Measurements from ENCODE around the gene TUBGCP5.
"Not testable (repeated sequence)": the region's sequence is repeated elsewhere in the genome, so short reads cannot be mapped to it uniquely, and the experiment has no call there.

The TUBGCP5 gene

GRCh38 chr15:23039143-23039916 is at the start of gene TUBGCP5:
TSS of gene TUBGCP5 (minus strand) at chr15:23039569. CDS start at chr15:23039543, 26 bp downstream.
- Histone ChIP-seq H3K27me3 (ENCODE audit: control insufficient read depth, insufficient read depth, low read length) (no peaks in the 10 kb centered on the region), H3K4me3 (ENCODE audit: low read length) (peak within 1 kb of the TSS; percentile 87), H3K9me3 (ENCODE audit: control insufficient read depth, low read length) (no peaks in the 10 kb centered on the region), H3K9ac (ENCODE audit: low read length) (peak within 1 kb of the TSS; percentile 68), H3K36me3 (ENCODE audit: control insufficient read depth, insufficient read depth, low read length) (peaks cover 3% of the 10 kb centered on the region), H3K4me1 (ENCODE audit: control insufficient read depth, insufficient read depth, low read length) (peaks cover 6% of the 10 kb centered on the region)

GRCh38 chr15:23083115-23083514 is 43.7 kb upstream of the TUBGCP5 start:
- Histone ChIP-seq H3K9me3 (ENCODE audit: control insufficient read depth, low read length) (no peaks in the 10 kb centered on the region), H3K4me1 (ENCODE audit: control insufficient read depth, insufficient read depth, low read length) (no peaks in the 10 kb centered on the region), H3K27me3 (ENCODE audit: control insufficient read depth, insufficient read depth, low read length) (no peaks in the 10 kb centered on the region), H3K36me3 (ENCODE audit: control insufficient read depth, insufficient read depth, low read length) (no peaks in the 10 kb centered on the region), H3K4me3 (ENCODE audit: low read length) (no peak overlapping the region), H3K9ac (ENCODE audit: low read length) (no peak overlapping the region)

GRCh38 chr15:23081996-23082737 is 42.8 kb upstream of the TUBGCP5 start:
- H3K27me3 ChIP-seq (ENCODE audit: control insufficient read depth, insufficient read depth, low read length); H3K9me3 ChIP-seq (ENCODE audit: control insufficient read depth, low read length); H3K36me3 ChIP-seq (ENCODE audit: control insufficient read depth, insufficient read depth, low read length); H3K9ac ChIP-seq (ENCODE audit: low read length); H3K4me1 ChIP-seq (ENCODE audit: control insufficient read depth, insufficient read depth, low read length); H3K4me3 ChIP-seq (ENCODE audit: low read length): not testable (repeated sequence)

- no peak overlapping the region for H3K4me3 ChIP-seq (ENCODE audit: low read length)
- no peaks in the 10 kb centered on the region for H3K9me3 ChIP-seq (ENCODE audit: control insufficient read depth, low read length)
- H3K9ac ChIP-seq (ENCODE audit: low read length): no peak overlapping the region
- no peaks in the 10 kb centered on the region for H3K4me1 ChIP-seq (ENCODE audit: control insufficient read depth, insufficient read depth, low read length)
- H3K27me3 ChIP-seq (ENCODE audit: control insufficient read depth, insufficient read depth, low read length): no peaks in the 10 kb centered on the region
- no peaks in the 10 kb centered on the region for H3K36me3 ChIP-seq (ENCODE audit: control insufficient read depth, insufficient read depth, low read length)
Measured at GRCh38 chr15:23081271-23081670, 41.9 kb upstream of the TUBGCP5 start.

GRCh38 chr15:23079766-23080165 is 40.4 kb upstream of the TUBGCP5 start:
- Histone ChIP-seq H3K27me3 (ENCODE audit: control insufficient read depth, insufficient read depth, low read length) (no peaks in the 10 kb centered on the region), H3K4me3 (ENCODE audit: low read length) (no peak overlapping the region), H3K4me1 (ENCODE audit: control insufficient read depth, insufficient read depth, low read length) (no peaks in the 10 kb centered on the region), H3K9me3 (ENCODE audit: control insufficient read depth, low read length) (no peaks in the 10 kb centered on the region), H3K9ac (ENCODE audit: low read length) (no peak overlapping the region), H3K36me3 (ENCODE audit: control insufficient read depth, insufficient read depth, low read length) (no peaks in the 10 kb centered on the region)

GRCh38 chr15:23075927-23076326 is 36.6 kb upstream of the TUBGCP5 start:
- Histone ChIP-seq H3K9me3 (ENCODE audit: control insufficient read depth, low read length) (no peaks in the 10 kb centered on the region), H3K9ac (ENCODE audit: low read length) (no peak overlapping the region), H3K27me3 (ENCODE audit: control insufficient read depth, insufficient read depth, low read length) (no peaks in the 10 kb centered on the region), H3K36me3 (ENCODE audit: control insufficient read depth, insufficient read depth, low read length) (no peaks in the 10 kb centered on the region), H3K4me3 (ENCODE audit: low read length) (no peak overlapping the region), H3K4me1 (ENCODE audit: control insufficient read depth, insufficient read depth, low read length) (no peaks in the 10 kb centered on the region)

GRCh38 chr15:23074684-23075083 is 35.3 kb upstream of the TUBGCP5 start:
- no peak overlapping the region for H3K4me3 ChIP-seq (ENCODE audit: low read length)
- no peaks in the 10 kb centered on the region for H3K9me3 ChIP-seq (ENCODE audit: control insufficient read depth, low read length)
- no peaks in the 10 kb centered on the region for H3K36me3 ChIP-seq (ENCODE audit: control insufficient read depth, insufficient read depth, low read length)
- H3K27me3 ChIP-seq (ENCODE audit: control insufficient read depth, insufficient read depth, low read length): no peaks in the 10 kb centered on the region
- H3K4me1 ChIP-seq (ENCODE audit: control insufficient read depth, insufficient read depth, low read length): no peaks in the 10 kb centered on the region
- H3K9ac ChIP-seq (ENCODE audit: low read length): no peak overlapping the region

GRCh38 chr15:23073890-23074646 is 34.7 kb upstream of the TUBGCP5 start:
- no peaks in the 10 kb centered on the region for H3K36me3 ChIP-seq (ENCODE audit: control insufficient read depth, insufficient read depth, low read length)
- H3K4me3 ChIP-seq (ENCODE audit: low read length): no peak overlapping the region
- H3K27me3 ChIP-seq (ENCODE audit: control insufficient read depth, insufficient read depth, low read length): no peaks in the 10 kb centered on the region
- H3K9ac ChIP-seq (ENCODE audit: low read length): no peak overlapping the region
- H3K9me3 ChIP-seq (ENCODE audit: control insufficient read depth, low read length): no peaks in the 10 kb centered on the region
- no peaks in the 10 kb centered on the region for H3K4me1 ChIP-seq (ENCODE audit: control insufficient read depth, insufficient read depth, low read length)

- H3K36me3 ChIP-seq (ENCODE audit: control insufficient read depth, insufficient read depth, low read length): no peaks in the 10 kb centered on the region
- H3K4me1 ChIP-seq (ENCODE audit: control insufficient read depth, insufficient read depth, low read length): no peaks in the 10 kb centered on the region
- H3K27me3 ChIP-seq (ENCODE audit: control insufficient read depth, insufficient read depth, low read length): no peaks in the 10 kb centered on the region
- no peak overlapping the region for H3K4me3 ChIP-seq (ENCODE audit: low read length)
- no peak overlapping the region for H3K9ac ChIP-seq (ENCODE audit: low read length)
- H3K9me3 ChIP-seq (ENCODE audit: control insufficient read depth, low read length): no peaks in the 10 kb centered on the region
Measured at GRCh38 chr15:23072633-23073032, 33.3 kb upstream of the TUBGCP5 start.

GRCh38 chr15:23069496-23070166 is 30.3 kb upstream of the TUBGCP5 start:
- Histone ChIP-seq H3K9ac (ENCODE audit: low read length) (no peak overlapping the region), H3K9me3 (ENCODE audit: control insufficient read depth, low read length) (no peaks in the 10 kb centered on the region), H3K4me3 (ENCODE audit: low read length) (no peak overlapping the region), H3K36me3 (ENCODE audit: control insufficient read depth, insufficient read depth, low read length) (no peaks in the 10 kb centered on the region), H3K4me1 (ENCODE audit: control insufficient read depth, insufficient read depth, low read length) (no peaks in the 10 kb centered on the region), H3K27me3 (ENCODE audit: control insufficient read depth, insufficient read depth, low read length) (no peaks in the 10 kb centered on the region)

- Histone ChIP-seq H3K9ac (ENCODE audit: low read length) (no peak overlapping the region), H3K4me3 (ENCODE audit: low read length) (no peak overlapping the region), H3K4me1 (ENCODE audit: control insufficient read depth, insufficient read depth, low read length) (no peaks in the 10 kb centered on the region), H3K9me3 (ENCODE audit: control insufficient read depth, low read length) (no peaks in the 10 kb centered on the region), H3K27me3 (ENCODE audit: control insufficient read depth, insufficient read depth, low read length) (no peaks in the 10 kb centered on the region), H3K36me3 (ENCODE audit: control insufficient read depth, insufficient read depth, low read length) (no peaks in the 10 kb centered on the region)
Measured at GRCh38 chr15:23067416-23067815, 28.0 kb upstream of the TUBGCP5 start.

Measured in mucosa of stomach (tissue), 1 donor.